Epithelial cell of proximal tubule (primary cell): Measurements from ENCODE around the gene ZNF610. TPM values are rescaled to one million over a fixed set of nuclear protein-coding genes. Genes with fewer than 3 reads are reported as not detected.
"Not testable (repeated sequence)": the region's sequence is repeated elsewhere in the genome, so short reads cannot be mapped to it uniquely, and the experiment has no call there.

Source experiments
- DNase-seq: peaks from one replicate; pipeline ENCODE4 v3.0.0-alpha.2; 2011; ENCODE audit warnings: low read depth
- H3K4me3 ChIP-seq: 2 replicates; pipeline ENCODE4 v1.5.1; 2011; ENCODE audit warnings: low read depth, mild to moderate bottlenecking, low read length
- CTCF ChIP-seq: conservative IDR thresholded peaks from 2 replicates; pipeline ENCODE4 v1.5.1; 2012; ENCODE audit warnings: low read depth, mild to moderate bottlenecking, low read length
- total RNA-seq: library from RNA; depleted of rRNA; stranded (reverse); fragments of >200 nt; gene quantifications from 2 replicates; pipeline ENCODE4 v1.2.3, GENCODE V29; 2015

The ZNF610 gene
- total RNA-seq, 1 donor from 2014 or later = 1.3 TPM

DNA sequence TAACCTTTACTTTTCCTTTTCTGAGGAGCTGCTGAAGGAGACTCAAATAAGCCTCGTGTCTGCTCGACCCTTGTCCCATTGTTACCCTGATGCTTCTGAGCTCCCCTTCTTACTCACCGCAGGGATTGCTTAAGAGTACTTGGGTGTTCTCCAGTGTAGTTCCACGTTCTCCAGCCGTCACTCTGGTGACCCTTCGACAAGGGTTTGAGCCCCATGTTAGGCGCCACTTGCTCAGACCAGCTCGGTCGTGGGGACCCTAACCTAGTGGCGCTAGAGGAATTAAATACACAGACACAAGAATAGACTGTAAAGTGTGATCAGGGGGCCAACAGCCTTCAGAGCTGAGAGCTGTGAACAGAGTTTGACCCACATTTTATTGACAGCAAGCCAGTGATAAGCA, 28.8 kb upstream of the ZNF610 start:
- TF ChIP-seq CTCF = no peak
- no peak overlapping the region for H3K4me3 ChIP-seq
- DNase-seq = no peak

DNA sequence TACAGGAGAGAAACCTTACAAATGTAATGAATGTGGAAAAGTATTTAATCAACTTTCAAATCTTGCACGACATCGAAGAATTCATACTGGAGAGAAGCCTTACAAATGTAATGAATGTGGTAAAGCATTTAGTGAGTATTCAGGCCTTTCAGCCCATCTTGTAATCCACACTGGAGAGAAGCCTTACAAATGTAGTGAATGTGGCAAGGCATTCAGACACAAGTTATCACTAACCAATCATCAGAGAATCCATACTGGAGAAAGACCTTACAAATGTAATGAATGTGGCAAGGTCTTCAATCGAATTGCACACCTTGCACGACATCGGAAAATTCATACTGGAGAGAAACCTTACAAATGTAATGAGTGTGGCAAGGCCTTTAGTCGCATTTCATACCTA, 13.6 kb upstream of the ZNF610 start:
- H3K4me3 ChIP-seq = no peak overlapping the region
- no peak for TF ChIP-seq CTCF
- no peak for DNase-seq

DNA sequence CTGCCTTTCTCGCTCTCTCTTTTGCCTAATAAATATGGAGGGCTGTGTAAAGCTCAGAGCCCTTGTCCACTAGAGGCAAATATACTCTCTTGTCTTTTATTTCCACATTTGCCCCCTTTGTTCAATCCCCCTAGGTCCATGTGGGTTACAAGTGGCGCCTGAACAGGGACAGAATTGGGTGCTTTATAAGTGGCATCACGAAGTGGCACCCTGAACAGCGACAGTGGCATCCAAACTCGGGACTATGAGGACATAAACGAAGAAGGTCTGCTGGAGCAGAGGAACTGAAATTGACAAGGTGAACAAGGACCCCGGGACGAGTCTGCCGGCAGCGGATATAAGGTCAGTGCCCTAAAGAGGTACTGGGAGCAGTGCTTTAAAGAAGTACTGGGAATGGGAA, 4.3 kb upstream of the ZNF610 start:
- TF ChIP-seq CTCF = no peak
- H3K4me3 ChIP-seq = no peak overlapping the region
- no peak for DNase-seq

GRCh38 chr19:52335768-52336116, 301 bp upstream of the ZNF610 start:
- H3K4me3 ChIP-seq = peak overlapping the region; percentile 72
- no peak for DNase-seq
- no peak for TF ChIP-seq CTCF

DNA sequence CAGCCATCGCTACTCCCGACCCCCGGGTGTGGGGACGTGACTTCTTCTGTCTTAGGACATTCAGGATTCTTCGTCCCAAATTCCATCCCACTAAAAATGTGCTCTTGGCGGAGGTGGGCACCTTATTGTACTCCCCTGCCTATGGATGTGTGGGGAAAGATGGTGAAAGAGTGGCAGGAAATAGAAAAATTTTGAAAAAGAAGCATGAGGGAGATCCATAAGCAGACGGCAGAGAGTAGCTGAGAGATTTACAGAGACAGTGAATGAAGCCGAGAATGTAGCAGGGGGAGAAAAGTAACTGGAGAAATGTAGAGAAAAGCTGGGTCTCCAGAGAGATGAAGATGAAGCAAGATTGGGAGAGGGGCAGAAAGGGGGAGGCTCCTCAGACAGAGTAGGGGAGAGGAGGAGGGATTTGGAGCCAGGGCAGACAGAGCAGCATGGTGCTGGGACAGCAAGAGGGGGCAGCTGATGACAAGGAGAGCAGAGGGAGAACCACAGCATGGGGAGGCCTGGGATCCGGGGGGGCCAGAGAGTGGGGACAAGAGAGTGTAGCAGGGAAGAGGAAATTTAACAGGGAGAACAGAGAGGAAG, 843 bp downstream of the ZNF610 start:
- H3K4me3 ChIP-seq = peak overlapping the region; percentile 72
- TF ChIP-seq CTCF = no peak
- DNase-seq = no peak

DNA sequence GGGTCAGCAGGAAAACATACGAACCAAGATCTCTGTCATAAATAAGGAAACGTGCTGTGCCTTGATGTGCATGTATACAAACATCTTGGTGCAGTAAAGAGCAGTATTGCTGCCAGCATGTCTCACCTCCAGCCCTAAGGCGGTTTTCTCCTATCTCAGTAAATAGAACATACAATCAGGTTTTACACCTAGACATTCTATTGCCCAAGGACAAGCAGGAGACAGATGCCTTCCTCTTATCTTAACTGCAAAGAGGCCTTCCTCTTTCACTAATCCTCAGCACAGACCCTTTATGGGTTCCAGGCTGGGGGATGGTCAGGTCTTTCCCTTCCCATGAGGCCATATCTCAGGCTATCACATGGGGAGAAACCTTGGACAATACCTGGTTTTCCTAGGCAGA, 3.0 kb downstream of the ZNF610 start:
- not testable (repeated sequence) for DNase-seq, H3K4me3 ChIP-seq

GRCh38 chr19:52343548-52343947, 7.5 kb downstream of the ZNF610 start:
- no peak overlapping the region for H3K4me3 ChIP-seq
- peak; percentile 48 for TF ChIP-seq CTCF
- no peak for DNase-seq

GRCh38 chr19:52345162-52345561, 9.1 kb downstream of the ZNF610 start:
- no peak for DNase-seq
- H3K4me3 ChIP-seq = no peak overlapping the region
- no peak for TF ChIP-seq CTCF
